Sigmoid colon (tissue), 7 donors: ENCODE data around the gene GPR26. TPM values are rescaled to one million over a fixed set of nuclear protein-coding genes. Genes with fewer than 3 reads are reported as not detected.

ENCODE experiments used
- DNase-seq: peaks from one replicate; pipeline ENCODE4 v3.0.0-alpha.2; 2019
- H3K27ac ChIP-seq, 4 donors: fragments of 200-600 bp; sonication (generic); one replicate each; pipeline ENCODE4 v1.5.1; 2016 to 2019; ENCODE audit warnings: mild to moderate bottlenecking in 1 of 4
- H3K27me3 ChIP-seq, 3 donors: fragments of 200-600 bp; sonication (generic); one replicate each; pipeline ENCODE4 v1.5.1; 2019; ENCODE audit warnings: mild to moderate bottlenecking in 1 of 3
- H3K36me3 ChIP-seq, 4 donors: fragments of 200-600 bp; sonication (generic); one replicate each; pipeline ENCODE4 v1.5.1; 2016 to 2019
- H3K4me1 ChIP-seq, 4 donors: fragments of 200-600 bp; sonication (generic); one replicate each; pipeline ENCODE4 v1.5.1; 2017 to 2019
- H3K4me3 ChIP-seq, 4 donors: fragments of 200-600 bp; sonication (generic); one replicate each; pipeline ENCODE4 v1.5.1; 2017 to 2019; ENCODE audit warnings: mild to moderate bottlenecking in 2 of 4, moderate library complexity in 1 of 4
- H3K9me3 ChIP-seq, 4 donors: fragments of 200-600 bp in 3 of 4; sonication (generic) in 3 of 4; one replicate each; pipeline versions ENCODE4 v1.5.1 to v1.6.1; 2013 to 2019
- EP300 ChIP-seq, 4 donors: sonication (generic); formaldehyde crosslinking; IDR thresholded peaks; one replicate each; pipeline ENCODE4 v1.6.1; 2017; ENCODE audit warnings: antibody characterized with exemption in 4 of 4
- POLR2A ChIP-seq, 2 donors: fragments of 450-650 bp; IDR thresholded peaks; one replicate each; pipeline ENCODE4 v1.6.1; 2016; ENCODE audit warnings: antibody characterized with exemption in 2 of 2, mild to moderate bottlenecking in 2 of 2, moderate library complexity in 2 of 2
- POLR2AphosphoS5 ChIP-seq, 4 donors: sonication (generic); formaldehyde crosslinking; IDR thresholded peaks; one replicate each; pipeline ENCODE4 v1.6.1; 2017; ENCODE audit warnings: antibody characterized with exemption in 4 of 4
- WGBS, 2 donors: extraction: QIAGEN DNeasy Blood & Tissue Kit; methylation state at CpG; one replicate each; pipeline ENCODE4 v1.1.7; 2013; 5-methylcytosine and 5-hydroxymethylcytosine counted together
- intact Hi-C: fragments of 100-400 bp; cut with DNase I; formaldehyde crosslinking; loops from one replicate; pipeline ENCODE4 v1.15.1; 2023
- polyA plus RNA-seq, 3 donors: library from polyadenylated mRNA; stranded (reverse); fragments of 200-250 nt; gene quantifications; one replicate each; pipeline ENCODE4 v1.2.3, GENCODE V29; 2013
- total RNA-seq, 4 donors: library from RNA; depleted of rRNA; stranded (reverse); fragments of >200 nt; gene quantifications; one replicate each; pipeline ENCODE4 v1.1.0, GENCODE V29; 2016
- TF ChIP-seq, protein P1 (sequence below), 4 experiments: fragments of 450-650 bp in 3 of 4; fragments of 200-600 bp in 1 of 4; IDR thresholded peaks; one replicate each; pipeline ENCODE4 v1.5.1; 2016 to 2019; ENCODE audit warnings: antibody characterized with exemption in 4 of 4, mild to moderate bottlenecking in 3 of 4, moderate library complexity in 2 of 4
- donor health status: healthy with polysubstance abuse.
- donor health status: Bipolar disorder and iron deficiency.
- donor health status: healthy.

Gene GPR26
- total and polyA plus RNA-seq, 7 donors: not detected

- no peak overlapping the region for H3K4me3 ChIP-seq
- H3K4me1 ChIP-seq: no peaks in the 10 kb centered on the region
- intact Hi-C loops: no loop called here
- 10 to 11% methylated on average over 47 of the region's 47 CpGs for WGBS, 2 donors
- H3K27ac ChIP-seq: no peak overlapping the region
- peaks cover 6 to 71% (median 50%) of the 10 kb centered on the region in 3 donors for H3K27me3 ChIP-seq
- no peaks in the 10 kb centered on the region for H3K36me3 ChIP-seq
- no peak for DNase-seq
- H3K9me3 ChIP-seq: peaks cover 0 to 3% (median 0%) of the 10 kb centered on the region in 4 donors
- TF ChIP-seq POLR2AphosphoS5 (IDR thresholded peaks at IDR 0.05) (no peak), EP300 (IDR thresholded peaks at IDR 0.05) (no peak), POLR2A (IDR thresholded peaks at IDR 0.05) (no peak)
- TF ChIP-seq, protein P1, sequence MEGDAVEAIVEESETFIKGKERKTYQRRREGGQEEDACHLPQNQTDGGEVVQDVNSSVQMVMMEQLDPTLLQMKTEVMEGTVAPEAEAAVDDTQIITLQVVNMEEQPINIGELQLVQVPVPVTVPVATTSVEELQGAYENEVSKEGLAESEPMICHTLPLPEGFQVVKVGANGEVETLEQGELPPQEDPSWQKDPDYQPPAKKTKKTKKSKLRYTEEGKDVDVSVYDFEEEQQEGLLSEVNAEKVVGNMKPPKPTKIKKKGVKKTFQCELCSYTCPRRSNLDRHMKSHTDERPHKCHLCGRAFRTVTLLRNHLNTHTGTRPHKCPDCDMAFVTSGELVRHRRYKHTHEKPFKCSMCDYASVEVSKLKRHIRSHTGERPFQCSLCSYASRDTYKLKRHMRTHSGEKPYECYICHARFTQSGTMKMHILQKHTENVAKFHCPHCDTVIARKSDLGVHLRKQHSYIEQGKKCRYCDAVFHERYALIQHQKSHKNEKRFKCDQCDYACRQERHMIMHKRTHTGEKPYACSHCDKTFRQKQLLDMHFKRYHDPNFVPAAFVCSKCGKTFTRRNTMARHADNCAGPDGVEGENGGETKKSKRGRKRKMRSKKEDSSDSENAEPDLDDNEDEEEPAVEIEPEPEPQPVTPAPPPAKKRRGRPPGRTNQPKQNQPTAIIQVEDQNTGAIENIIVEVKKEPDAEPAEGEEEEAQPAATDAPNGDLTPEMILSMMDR (IDR thresholded peaks at IDR 0.05): no peak
These were observed 466 bp upstream of the GPR26 start for GRCh38 chr10:123665491-123666286.

- peaks cover 6 to 72% (median 40%) of the 10 kb centered on the region in 3 donors for H3K27me3 ChIP-seq
These were observed 3.7 kb downstream of the GPR26 start for GRCh38 chr10:123669886-123670285.

GRCh38 chr10:123673198-123673597 is 7.0 kb downstream of the GPR26 start:
- H3K27ac ChIP-seq: no peak overlapping the region
- intact Hi-C loops: no loop called here
- no peaks in the 10 kb centered on the region for H3K4me1 ChIP-seq
- H3K36me3 ChIP-seq: no peaks in the 10 kb centered on the region
- TF ChIP-seq POLR2A (IDR thresholded peaks at IDR 0.05) (no peak), POLR2AphosphoS5 (IDR thresholded peaks at IDR 0.05) (no peak), EP300 (IDR thresholded peaks at IDR 0.05) (no peak)
- TF ChIP-seq, protein P1 (IDR thresholded peaks at IDR 0.05): no peak
- peaks cover 0 to 39% (median 10%) of the 10 kb centered on the region in 3 donors for H3K27me3 ChIP-seq
- DNase-seq: no peak
- 76 to 82% methylated on average over 1 of the region's 1 CpG for WGBS, 2 donors
- no peaks in the 10 kb centered on the region for H3K9me3 ChIP-seq
- H3K4me3 ChIP-seq: no peak overlapping the region

More at GRCh38 chr10:123669886-123670285, 3.7 kb downstream of the GPR26 start:
- no peaks in the 10 kb centered on the region for H3K36me3 ChIP-seq
- H3K4me1 ChIP-seq: no peaks in the 10 kb centered on the region
- H3K9me3 ChIP-seq: no peaks in the 10 kb centered on the region
- TF ChIP-seq EP300 (IDR thresholded peaks at IDR 0.05): no peak
- no peak overlapping the region for H3K4me3 ChIP-seq
- no peak overlapping the region for H3K27ac ChIP-seq
- DNase-seq: no peak
- intact Hi-C loops: no loop called here

GRCh38 chr10:123674741-123675140 is 8.6 kb downstream of the GPR26 start:
- Histone ChIP-seq H3K4me3 (no peak overlapping the region), H3K9me3 (no peaks in the 10 kb centered on the region), H3K4me1 (no peaks in the 10 kb centered on the region), H3K27ac (no peak overlapping the region), H3K36me3 (no peaks in the 10 kb centered on the region), H3K27me3 (peaks cover 0 to 24% (median 0%) of the 10 kb centered on the region in 3 donors)
- WGBS, 2 donors: 88% methylated on average over 11 of the region's 11 CpGs
- intact Hi-C loops: no loop called here
- TF ChIP-seq POLR2A (IDR thresholded peaks at IDR 0.05) (no peak), EP300 (IDR thresholded peaks at IDR 0.05) (no peak), POLR2AphosphoS5 (IDR thresholded peaks at IDR 0.05) (no peak)
- TF ChIP-seq, protein P1 (IDR thresholded peaks at IDR 0.05): no peak
- DNase-seq: no peak

- 56 to 71% methylated on average over 4 of the region's 4 CpGs for WGBS, 2 donors
- Histone ChIP-seq H3K36me3 (no peaks in the 10 kb centered on the region), H3K27ac (no peak overlapping the region), H3K9me3 (no peaks in the 10 kb centered on the region), H3K27me3 (peaks cover 0 to 14% (median 0%) of the 10 kb centered on the region in 3 donors), H3K4me1 (no peaks in the 10 kb centered on the region), H3K4me3 (no peak overlapping the region)
- no peak for TF ChIP-seq POLR2A (IDR thresholded peaks at IDR 0.05)
- TF ChIP-seq EP300 (IDR thresholded peaks at IDR 0.05): no peak
- TF ChIP-seq, protein P1 (IDR thresholded peaks at IDR 0.05): no peak
- no peak for TF ChIP-seq POLR2AphosphoS5 (IDR thresholded peaks at IDR 0.05)
- DNase-seq: peak; percentile 41
- intact Hi-C loops: no loop called here
These were observed 9.7 kb downstream of the GPR26 start for GRCh38 chr10:123675811-123676210.
